ENCODE measurements around the gene PRLR. TPM values are rescaled to one million over a fixed set of nuclear protein-coding genes. Genes with fewer than 3 reads are reported as not detected.
"Not testable (repeated sequence)": the region's sequence is repeated elsewhere in the genome, so short reads cannot be mapped to it uniquely, and the experiment has no call there.

The PRLR gene
- total RNA-seq, 1 experiment from 2014 or later = not detected

DNA sequence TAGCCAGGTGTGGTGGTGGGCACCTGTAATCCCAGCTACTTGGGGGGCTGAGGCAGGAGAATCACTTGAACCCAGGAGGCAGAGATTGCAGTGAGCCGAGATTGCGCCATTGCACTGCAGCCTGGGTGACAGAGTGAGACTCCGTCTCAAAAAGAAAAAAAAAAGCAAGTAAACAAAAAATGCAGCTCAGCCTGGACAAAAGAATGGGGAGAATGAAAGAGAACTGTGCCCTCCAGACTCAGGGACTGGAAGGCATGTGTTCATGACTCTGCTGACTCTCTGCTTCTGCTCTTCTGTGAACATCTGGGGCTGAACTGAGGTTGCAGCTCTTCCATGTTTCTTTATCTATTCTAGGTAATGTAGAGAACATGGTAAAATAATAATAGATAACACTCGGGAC, 194.4 kb downstream of the PRLR start:
- DNase-seq (ENCODE audit: low read depth); in situ Hi-C loops (cut with HindIII; ENCODE audit: low pct_unique_long_range_greater_than_20kb, low sequenced_read_pairs): not testable (repeated sequence)

DNA sequence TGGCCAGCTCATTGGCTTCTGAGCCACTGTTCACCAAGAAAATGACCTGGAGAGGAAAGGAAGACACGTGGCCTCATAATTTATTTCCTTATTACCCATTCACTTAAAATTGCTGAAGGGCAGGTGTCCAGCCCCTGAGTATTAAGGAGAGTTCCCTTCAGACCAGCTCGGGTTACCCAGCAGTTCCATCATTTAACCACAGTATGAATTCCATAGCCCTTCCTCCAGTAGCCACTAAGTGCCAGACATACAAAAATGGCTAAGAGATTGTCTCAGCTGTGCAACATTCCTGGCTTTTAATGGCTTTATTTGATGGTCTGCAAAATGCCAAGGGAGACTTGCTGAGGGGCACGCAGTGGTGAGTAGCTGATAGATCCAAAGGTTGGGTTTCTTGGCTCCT, 195.0 kb downstream of the PRLR start:
- no peak for DNase-seq (ENCODE audit: low read depth)

DNA sequence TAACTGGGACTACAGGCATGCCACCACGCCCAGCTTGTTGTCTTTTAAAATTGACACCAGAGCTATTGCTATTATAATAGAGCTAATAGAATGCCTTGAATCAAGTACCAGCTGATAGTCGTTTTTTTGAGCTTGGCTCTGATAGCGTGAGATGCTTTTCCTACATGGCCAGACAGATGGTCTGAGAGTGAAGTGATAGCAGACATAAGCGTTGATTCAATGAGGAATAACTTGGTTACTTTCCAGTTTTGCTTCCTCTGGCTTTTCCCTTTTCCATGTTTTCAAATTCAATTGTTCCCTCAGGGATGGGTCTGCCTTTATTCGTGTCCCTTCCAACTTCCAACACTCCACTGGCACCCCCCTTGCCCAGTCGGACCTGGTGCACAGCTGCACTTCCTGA, 197.9 kb downstream of the PRLR start:
- in situ Hi-C loops (cut with HindIII; ENCODE audit: low pct_unique_long_range_greater_than_20kb, low sequenced_read_pairs) = no loop called here
- no peak for DNase-seq (ENCODE audit: low read depth)

More for the DNA sequence above, 195.0 kb downstream of the PRLR start:
- in situ Hi-C loops (cut with HindIII; ENCODE audit: low pct_unique_long_range_greater_than_20kb, low sequenced_read_pairs) = no loop called here

DNA sequence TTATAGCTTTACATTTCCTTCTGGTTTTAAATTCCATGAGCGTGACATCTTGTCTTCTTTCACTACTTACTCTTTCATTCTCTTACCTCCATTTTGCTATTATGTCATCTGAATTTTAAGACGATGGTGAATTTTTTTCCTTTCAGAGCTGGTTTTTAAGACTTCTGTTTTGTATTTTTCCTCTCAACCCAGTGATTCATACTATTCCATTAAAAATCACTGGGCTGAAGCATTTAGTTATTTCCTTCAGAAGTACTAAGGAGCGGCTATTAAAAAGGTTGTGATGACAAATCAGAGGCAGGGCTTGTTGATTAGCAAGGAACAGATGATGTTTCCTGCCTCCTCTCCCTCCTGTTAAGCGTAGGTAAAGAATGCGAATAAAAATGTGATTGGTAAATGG, 199.0 kb downstream of the PRLR start:
- in situ Hi-C loops (cut with HindIII; ENCODE audit: low pct_unique_long_range_greater_than_20kb, low sequenced_read_pairs) = no loop called here
- peak; percentile 16 for DNase-seq (ENCODE audit: low read depth)

DNA sequence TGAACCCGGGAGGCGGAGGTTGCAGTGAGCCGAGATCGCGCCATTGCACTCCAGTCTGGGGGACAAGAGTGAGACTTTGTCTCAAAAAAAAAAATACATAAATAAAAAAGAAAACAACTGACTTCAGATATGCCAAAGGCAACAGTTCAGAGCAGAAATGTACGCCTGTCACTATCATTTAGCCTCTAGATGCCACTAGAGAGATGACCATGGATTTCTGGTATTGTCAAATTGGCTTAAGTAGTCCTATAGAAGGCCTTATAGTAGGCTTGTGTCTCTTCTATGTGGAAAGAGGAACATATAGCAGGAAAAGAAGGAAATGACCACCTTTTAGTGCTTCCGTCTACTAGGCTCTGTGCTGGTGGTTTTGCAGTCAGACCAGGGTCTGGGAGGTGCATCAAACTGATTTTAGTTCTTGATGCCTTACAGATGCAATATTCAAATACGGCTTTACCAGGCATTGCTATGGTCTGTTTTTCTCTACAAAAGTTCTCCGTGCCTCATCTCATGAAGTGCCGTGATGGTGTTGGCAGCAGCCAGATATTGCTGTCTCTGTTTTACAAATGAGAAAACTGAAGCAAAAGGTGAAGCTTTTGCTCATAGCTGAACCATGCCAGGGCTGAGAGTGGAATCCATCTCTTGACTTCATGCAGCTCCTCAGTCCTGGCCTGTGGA, 199.7 kb downstream of the PRLR start:
- in situ Hi-C loops (cut with HindIII; ENCODE audit: low pct_unique_long_range_greater_than_20kb, low sequenced_read_pairs) = no loop called here
- DNase-seq (ENCODE audit: low read depth) = no peak

DNA sequence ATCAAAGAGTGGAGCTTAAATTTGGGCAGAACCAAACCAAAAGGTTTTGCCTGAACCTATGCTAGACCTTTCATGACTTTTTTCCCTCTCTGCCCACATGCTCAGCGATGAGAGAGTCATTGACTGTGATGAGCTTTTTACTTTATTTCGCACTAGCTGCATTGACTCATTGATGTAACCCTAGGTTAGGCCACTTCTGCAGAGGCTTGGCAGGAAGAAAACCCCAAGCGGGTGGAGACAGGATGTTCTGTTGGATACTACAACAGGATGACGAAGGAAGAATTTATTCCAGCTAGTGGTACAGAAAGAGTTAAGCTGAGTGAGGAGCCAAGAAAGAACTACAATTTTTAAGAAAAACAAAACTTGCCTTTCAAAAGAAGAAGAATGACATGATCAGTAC, 201.0 kb downstream of the PRLR start:
- in situ Hi-C loops (cut with HindIII; ENCODE audit: low pct_unique_long_range_greater_than_20kb, low sequenced_read_pairs) = no loop called here
- no peak for DNase-seq (ENCODE audit: low read depth)

DNA sequence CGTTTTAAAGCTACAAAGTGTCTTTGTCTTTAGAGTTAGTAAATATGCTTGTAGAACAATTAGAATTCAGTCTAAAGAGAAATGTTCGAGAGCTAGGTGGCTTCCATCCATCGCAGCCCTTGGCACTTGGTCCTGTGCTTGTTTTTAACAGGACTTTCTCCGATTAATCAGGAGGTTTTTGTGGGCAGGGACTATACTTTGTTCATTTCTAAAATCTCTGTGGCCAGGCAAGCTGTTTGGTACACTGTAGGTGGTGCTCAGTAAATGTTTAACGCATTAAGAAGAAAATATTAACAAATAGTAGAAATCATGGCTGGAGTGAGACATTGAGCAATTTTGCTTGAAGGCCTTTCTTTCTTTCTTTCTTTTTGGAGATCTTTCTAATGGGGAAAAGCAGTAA, 203.3 kb downstream of the PRLR start:
- in situ Hi-C loops (cut with HindIII; ENCODE audit: low pct_unique_long_range_greater_than_20kb, low sequenced_read_pairs) = no loop called here
- DNase-seq (ENCODE audit: low read depth) = no peak

DNA sequence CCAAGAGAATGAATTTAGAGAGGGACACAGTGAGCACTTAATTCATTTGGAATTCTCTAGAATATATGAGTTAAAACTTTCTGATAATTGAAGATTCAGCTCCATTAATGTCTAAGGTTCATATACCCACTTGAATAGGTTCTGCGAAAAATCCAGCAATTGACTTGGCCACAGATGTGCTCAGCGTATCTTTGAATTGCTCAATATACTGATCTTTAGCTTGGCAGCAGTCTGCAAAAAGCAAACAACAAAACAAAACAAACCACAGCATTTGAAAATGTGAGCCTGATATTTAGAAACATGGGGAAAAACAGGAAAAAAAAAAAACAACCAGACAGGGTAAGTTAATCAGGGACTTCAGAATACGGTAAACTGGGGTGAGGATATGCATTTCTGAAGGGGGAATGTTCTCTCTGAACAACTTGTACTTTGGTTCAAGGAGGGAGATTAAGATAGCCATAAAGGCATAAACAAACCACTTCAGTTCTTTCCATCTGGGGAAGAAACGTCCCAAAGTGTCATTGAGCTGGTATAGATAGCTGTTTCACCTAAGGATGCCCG, 203.9 kb downstream of the PRLR start:
- no peak for DNase-seq (ENCODE audit: low read depth)
- in situ Hi-C loops (cut with HindIII; ENCODE audit: low pct_unique_long_range_greater_than_20kb, low sequenced_read_pairs) = no loop called here

DNA sequence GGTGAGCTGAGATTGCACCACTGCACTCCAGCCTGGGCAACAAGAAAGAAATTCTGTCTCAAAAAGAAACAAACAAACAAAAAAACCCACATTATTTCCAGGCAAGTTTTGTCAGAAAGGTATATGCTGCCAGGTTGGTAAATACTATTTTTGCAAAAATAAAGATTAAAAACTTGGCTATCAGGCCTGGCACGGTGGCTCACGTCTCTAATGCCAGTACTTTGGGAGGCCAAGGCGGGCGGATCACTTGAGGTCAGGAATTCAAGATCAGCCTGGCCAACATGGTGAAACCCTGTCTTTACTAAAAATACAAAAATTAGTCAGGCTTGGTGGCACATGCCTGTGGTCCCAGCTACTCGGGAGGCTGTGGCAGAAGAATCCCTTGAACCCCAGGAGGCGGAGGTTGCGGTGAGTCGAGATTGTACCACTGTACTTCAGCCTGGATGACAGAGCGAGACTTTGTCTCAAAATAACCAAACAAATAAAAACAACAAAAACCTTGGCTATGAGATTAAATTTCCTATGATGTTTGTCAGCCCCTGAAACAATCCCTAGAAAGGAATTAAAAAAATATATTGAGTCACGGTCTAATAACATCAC, 205.3 kb downstream of the PRLR start:
- DNase-seq (ENCODE audit: low read depth) = no peak
- in situ Hi-C loops (cut with HindIII; ENCODE audit: low pct_unique_long_range_greater_than_20kb, low sequenced_read_pairs) = no loop called here

DNA sequence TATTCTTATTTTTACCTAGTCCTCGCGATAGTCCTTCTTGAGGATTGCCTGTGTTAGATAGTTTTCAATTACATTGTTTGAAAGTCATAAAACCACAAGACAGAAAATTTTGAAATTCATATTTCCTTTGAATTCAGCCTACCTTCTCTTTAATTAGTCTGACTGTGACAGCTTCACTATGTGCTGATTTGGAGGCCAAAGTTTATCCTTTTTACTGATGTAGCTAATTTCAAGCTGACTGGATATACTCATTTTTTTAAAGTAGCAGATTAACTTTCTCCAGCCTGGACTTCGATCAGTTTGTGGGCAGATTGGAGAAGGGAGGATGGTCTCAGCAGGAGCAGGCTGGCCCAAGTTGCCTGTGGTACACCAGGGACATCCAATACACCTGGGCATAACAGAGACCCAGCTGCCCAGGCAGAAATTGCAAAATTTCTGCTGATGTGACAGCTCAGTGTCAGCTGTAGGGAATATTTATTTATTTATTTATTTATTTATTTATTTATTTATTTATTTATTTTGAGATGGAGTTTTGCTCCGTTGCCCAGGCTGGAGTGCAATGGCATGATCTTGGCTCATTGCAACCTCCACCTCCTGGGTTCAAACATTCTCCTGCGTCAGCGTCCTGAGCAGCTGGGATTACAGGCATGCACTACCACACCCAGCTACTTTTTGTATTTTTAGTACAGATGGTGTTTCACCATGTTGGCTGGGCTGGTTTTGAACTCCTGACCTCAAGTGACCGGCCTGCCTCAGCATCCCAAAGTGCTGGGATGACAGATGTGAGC, 206.7 kb downstream of the PRLR start:
- no peak for DNase-seq (ENCODE audit: low read depth)
- in situ Hi-C loops (cut with HindIII; ENCODE audit: low pct_unique_long_range_greater_than_20kb, low sequenced_read_pairs) = no loop called here

DNA sequence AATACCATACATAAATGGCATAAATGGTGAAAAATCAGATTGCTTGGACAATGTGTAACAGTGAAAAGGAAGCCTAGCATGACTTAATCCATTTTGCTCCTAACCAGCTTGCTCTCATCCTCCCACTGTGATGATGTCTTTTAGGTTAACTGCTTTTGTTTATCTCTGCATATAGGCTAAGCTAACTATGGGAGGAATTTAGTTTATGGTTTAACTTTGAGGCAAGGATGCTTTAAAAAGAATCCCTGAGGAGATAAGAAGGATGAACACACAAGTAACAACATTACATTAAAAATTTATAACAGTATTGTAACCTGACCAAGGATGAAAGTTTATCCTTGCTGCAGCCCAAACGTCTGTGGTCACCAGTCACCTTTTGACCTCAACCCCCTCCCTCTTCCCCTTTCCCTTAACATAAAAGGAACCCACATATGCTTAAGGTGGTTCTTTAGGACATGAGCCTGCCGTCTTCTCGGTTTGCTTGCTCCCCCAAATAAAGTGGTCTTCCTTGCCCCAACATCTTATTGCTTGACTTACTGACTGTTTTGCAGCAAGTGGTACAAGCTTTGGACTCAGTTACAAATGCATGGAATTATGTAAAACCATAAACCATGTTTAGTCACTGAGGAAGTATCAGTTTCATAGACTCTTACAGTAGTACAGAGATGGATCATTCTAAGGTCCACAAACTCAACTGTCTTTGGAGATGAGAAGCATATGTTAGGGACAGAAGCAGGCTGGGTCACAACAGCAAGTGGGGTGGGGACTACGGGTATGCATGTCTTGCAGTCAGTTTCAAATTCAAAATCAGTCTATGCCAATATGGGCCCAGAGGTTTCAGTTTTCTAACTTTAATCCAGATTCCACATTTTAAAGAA, 213.9 kb downstream of the PRLR start:
- in situ Hi-C loops (cut with HindIII; ENCODE audit: low pct_unique_long_range_greater_than_20kb, low sequenced_read_pairs) = no loop called here
- DNase-seq (ENCODE audit: low read depth) = no peak

DNA sequence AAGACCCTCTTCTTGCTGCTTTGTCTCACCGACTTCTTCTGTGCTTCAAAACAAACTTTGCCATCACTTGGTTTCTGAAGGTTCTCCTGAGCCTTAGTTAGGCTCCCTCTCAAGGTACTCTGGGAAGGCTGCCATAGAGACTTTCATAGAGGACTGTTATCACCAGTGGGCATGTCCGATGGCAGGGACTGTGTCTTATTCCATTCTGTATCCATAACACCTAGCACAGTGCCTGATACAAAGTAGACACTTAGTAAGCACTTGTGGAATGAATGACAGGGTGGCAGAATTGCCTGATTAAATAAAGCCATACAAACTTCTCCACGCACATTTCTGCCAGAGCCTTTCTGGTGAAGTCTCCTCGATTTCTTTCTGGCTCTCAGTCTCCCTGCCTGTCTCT, 215.2 kb downstream of the PRLR start:
- in situ Hi-C loops (cut with HindIII; ENCODE audit: low pct_unique_long_range_greater_than_20kb, low sequenced_read_pairs) = no loop called here

DNA sequence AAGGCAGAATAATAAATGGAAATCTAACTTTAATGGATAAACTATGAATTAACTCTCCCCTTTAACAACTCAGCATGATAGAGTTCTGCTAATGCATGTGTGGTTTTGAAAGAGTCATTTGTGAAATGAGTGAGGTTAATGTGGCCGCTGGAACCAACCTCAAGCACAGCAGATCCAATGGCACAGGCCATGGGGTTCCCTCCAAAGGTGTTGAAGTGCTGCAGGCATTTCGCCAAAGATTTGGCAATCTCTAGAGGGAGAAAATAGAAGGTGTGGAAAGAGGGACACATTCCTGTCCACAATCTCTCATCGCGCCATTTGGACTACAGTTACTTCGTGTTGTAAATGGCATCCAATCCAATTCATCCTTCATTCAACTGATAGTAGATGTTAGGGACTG, 217.5 kb downstream of the PRLR start:
- in situ Hi-C loops (cut with HindIII; ENCODE audit: low pct_unique_long_range_greater_than_20kb, low sequenced_read_pairs) = no loop called here
- DNase-seq (ENCODE audit: low read depth) = no peak

More for the DNA sequence above, 215.2 kb downstream of the PRLR start:
- DNase-seq (ENCODE audit: low read depth) = no peak

DNA sequence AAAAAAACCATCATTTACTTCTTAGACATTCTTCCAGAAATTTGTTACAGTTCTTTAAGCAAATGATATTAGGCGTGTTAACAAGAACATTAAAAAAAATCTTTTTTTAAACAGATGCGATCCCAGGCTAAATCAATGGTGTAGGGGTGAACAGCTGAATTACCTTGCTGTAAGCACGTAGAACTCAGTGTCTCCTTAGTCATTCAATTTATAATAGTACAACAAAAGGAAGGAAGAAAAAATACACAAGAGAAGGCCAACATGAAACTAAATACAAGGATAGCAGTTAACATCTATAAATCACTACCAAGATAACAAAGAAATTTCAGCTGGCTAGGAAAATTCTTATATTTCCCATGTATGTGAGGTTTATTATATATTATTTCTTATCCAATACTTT, 217.9 kb downstream of the PRLR start:
- no peak for DNase-seq (ENCODE audit: low read depth)
- in situ Hi-C loops (cut with HindIII; ENCODE audit: low pct_unique_long_range_greater_than_20kb, low sequenced_read_pairs) = no loop called here

DNA sequence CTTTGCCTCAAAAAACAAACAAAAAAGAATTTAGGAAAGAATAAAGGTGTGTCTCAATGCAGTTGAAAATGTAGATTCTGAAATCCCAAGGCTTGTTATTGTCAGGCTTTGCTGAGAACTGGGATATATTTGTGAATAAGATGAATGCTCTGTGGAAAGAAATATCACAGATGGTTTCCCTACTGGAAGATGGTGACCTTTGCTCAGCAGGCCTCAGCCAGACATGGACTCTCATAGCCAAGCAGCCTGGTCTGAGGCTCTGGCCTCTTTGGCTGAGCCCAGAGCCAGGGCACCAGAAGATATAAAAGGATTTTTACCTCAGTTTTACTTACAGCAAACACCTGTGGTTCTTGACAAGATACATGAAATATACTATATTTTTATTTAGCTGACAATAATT, 219.6 kb downstream of the PRLR start:
- DNase-seq (ENCODE audit: low read depth) = no peak
- in situ Hi-C loops (cut with HindIII; ENCODE audit: low pct_unique_long_range_greater_than_20kb, low sequenced_read_pairs) = no loop called here

DNA sequence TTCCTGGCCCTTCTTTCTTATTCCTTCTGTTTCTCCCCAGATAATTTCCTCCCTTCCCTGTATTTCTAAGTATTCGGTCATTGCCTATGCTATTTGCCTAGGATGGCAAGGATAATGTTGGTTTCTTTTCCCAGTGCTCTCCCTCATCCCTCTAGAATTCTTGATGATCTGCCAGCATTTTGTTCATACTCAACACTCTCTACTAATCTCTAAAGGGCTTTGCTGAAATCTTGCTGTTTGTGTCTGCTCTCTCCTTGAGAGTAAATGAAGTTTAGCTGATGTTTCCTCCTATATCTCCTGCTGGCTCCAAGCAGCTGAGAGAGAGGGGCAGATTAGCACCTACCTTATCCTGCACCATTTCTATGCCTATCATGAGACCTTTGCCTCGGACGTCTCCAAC, 220.6 kb downstream of the PRLR start:
- in situ Hi-C loops (cut with HindIII; ENCODE audit: low pct_unique_long_range_greater_than_20kb, low sequenced_read_pairs) = no loop called here
- DNase-seq (ENCODE audit: low read depth) = no peak

DNA sequence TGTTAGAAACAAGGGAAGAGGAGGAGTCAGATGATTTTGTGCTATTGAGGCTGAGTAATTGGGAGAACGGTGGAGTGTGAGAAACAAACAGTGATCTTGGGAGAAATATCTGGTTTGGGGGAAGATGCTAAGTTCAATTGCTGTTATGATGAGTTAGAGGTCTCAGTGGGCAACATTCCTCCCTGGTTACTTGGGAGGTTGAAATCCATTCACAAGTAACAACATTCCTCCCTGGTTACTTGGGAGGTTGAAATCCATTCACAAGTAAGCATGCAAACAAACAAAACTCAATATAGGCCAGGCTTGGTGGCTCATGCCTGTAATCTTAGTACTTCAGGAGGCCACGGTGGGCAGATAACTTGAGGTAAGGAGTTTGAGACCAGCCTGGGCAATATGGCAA, 221.3 kb downstream of the PRLR start:
- no peak for DNase-seq (ENCODE audit: low read depth)
- in situ Hi-C loops (cut with HindIII; ENCODE audit: low pct_unique_long_range_greater_than_20kb, low sequenced_read_pairs) = no loop called here

DNA sequence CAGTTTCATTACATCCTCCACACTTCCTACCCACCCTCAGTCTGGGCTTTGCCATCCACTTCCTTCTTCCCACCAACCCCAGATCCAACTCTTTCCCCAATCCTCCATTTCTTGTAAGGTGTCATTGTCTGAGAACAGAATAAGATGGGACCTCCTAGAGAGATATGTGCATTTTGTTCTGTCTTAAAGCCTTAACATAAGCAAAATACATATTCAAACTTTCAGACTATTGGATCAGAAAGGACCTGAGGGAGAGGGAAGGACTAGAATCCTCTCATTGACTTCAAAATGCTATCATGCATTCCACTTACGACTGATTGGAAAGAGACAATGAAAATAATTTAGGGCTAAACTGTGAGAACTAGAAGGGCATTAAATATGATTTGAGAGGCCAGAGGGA, 225.5 kb downstream of the PRLR start:
- DNase-seq (ENCODE audit: low read depth) = no peak
- in situ Hi-C loops (cut with HindIII; ENCODE audit: low pct_unique_long_range_greater_than_20kb, low sequenced_read_pairs) = no loop called here

Data from Caki2 (cell line).